Measurements from ENCODE around the gene RASA2.

GRCh38 chr3:141647562-141647915, 160.7 kb downstream of the RASA2 start:
- TF ChIP-seq CTCF (IDR thresholded peaks at IDR 0.05) (no peak), POLR2A (IDR thresholded peaks at IDR 0.05) (no peak), POLR2AphosphoS5 (IDR thresholded peaks at IDR 0.05) (no peak), EP300 (IDR thresholded peaks at IDR 0.05) (no peak)

Measured in stomach (tissue), 4 donors.